BE2C (cell line): ENCODE measurements around the gene ATP5PB.

Source experiments
- DNase-seq: peaks from one replicate; pipeline ENCODE4 v3.0.0-alpha.2; 2020
- H3K27me3 ChIP-seq: fragments of 250-450 bp; sonication (Bioruptor Pico); 2 replicates; pipeline ENCODE4 v1.5.1; 2020; ENCODE audit warnings: mild to moderate bottlenecking
- H3K36me3 ChIP-seq: fragments of 250-450 bp; sonication (Bioruptor Pico); 2 replicates; pipeline ENCODE4 v1.5.1; 2020; ENCODE audit warnings: mild to moderate bottlenecking
- H3K4me1 ChIP-seq: fragments of 250-450 bp; sonication (Bioruptor Pico); 2 replicates; pipeline ENCODE4 v1.5.1; 2020
- H3K4me3 ChIP-seq: 2 replicates; pipeline ENCODE4 v1.5.1; 2011; ENCODE audit warnings: low read depth, low read length
- H3K9me3 ChIP-seq: fragments of 250-450 bp; sonication (Bioruptor Pico); 2 replicates; pipeline ENCODE4 v1.5.1; 2020
- CTCF ChIP-seq: IDR thresholded peaks from 2 replicates; pipeline ENCODE4 v1.5.1; 2012; ENCODE audit warnings: mild to moderate bottlenecking, low read depth, low read length

ATP5PB gene

GRCh38 chr1:111487133-111487532 lies 37.9 kb downstream of the ATP5PB start:
- H3K4me3 ChIP-seq = no peak overlapping the region
- no peak for DNase-seq
- no peaks in the 10 kb centered on the region for H3K36me3 ChIP-seq
- no peaks in the 10 kb centered on the region for H3K9me3 ChIP-seq
- no peaks in the 10 kb centered on the region for H3K27me3 ChIP-seq
- H3K4me1 ChIP-seq = no peaks in the 10 kb centered on the region
- TF ChIP-seq CTCF = no peak

GRCh38 chr1:111488669-111489068 lies 39.4 kb downstream of the ATP5PB start:
- DNase-seq = no peak
- Histone ChIP-seq H3K36me3 (no peaks in the 10 kb centered on the region), H3K4me1 (no peaks in the 10 kb centered on the region), H3K27me3 (peaks cover 2% of the 10 kb centered on the region), H3K9me3 (no peaks in the 10 kb centered on the region), H3K4me3 (no peak overlapping the region)
- TF ChIP-seq CTCF = no peak

- H3K9me3 ChIP-seq = no peaks in the 10 kb centered on the region
- TF ChIP-seq CTCF = no peak
- H3K4me3 ChIP-seq = no peak overlapping the region
- H3K27me3 ChIP-seq = peaks cover 7% of the 10 kb centered on the region
- no peaks in the 10 kb centered on the region for H3K4me1 ChIP-seq
- H3K36me3 ChIP-seq = no peaks in the 10 kb centered on the region
- DNase-seq = no peak
Observed at GRCh38 chr1:111489604-111490003, 40.3 kb downstream of the ATP5PB start.

- no peaks in the 10 kb centered on the region for H3K9me3 ChIP-seq
Observed at GRCh38 chr1:111490220-111490619, 41.0 kb downstream of the ATP5PB start.

GRCh38 chr1:111491070-111491469 lies 41.8 kb downstream of the ATP5PB start:
- DNase-seq = no peak
- no peaks in the 10 kb centered on the region; the same call in 1 of the 2 replicates for H3K9me3 ChIP-seq
- H3K4me1 ChIP-seq = no peaks in the 10 kb centered on the region
- H3K27me3 ChIP-seq = peaks cover 12% of the 10 kb centered on the region
- no peak for TF ChIP-seq CTCF
- no peaks in the 10 kb centered on the region for H3K36me3 ChIP-seq
- no peak overlapping the region for H3K4me3 ChIP-seq

More at GRCh38 chr1:111490220-111490619, 41.0 kb downstream of the ATP5PB start:
- DNase-seq = no peak
- Histone ChIP-seq H3K27me3 (peaks cover 12% of the 10 kb centered on the region), H3K36me3 (no peaks in the 10 kb centered on the region), H3K4me1 (no peaks in the 10 kb centered on the region), H3K4me3 (no peak overlapping the region)
- no peak for TF ChIP-seq CTCF

- no peak for TF ChIP-seq CTCF
- Histone ChIP-seq H3K4me3 (no peak overlapping the region), H3K4me1 (no peaks in the 10 kb centered on the region), H3K27me3 (peaks cover 13% of the 10 kb centered on the region), H3K9me3 (no peaks in the 10 kb centered on the region; the same call in 1 of the 2 replicates), H3K36me3 (no peaks in the 10 kb centered on the region)
- no peak for DNase-seq
Observed at GRCh38 chr1:111496398-111496797, 47.1 kb downstream of the ATP5PB start.
